Femur (tissue), 1 donor: ENCODE results near the gene CBFB.
A peak's percentile ranks its signal among the peaks of the same experiment; 100 is the strongest.
"Not testable (repeated sequence)": the region's sequence is repeated elsewhere in the genome, so short reads cannot be mapped to it uniquely, and the experiment has no call there.

Source experiments
- DNase-seq: peaks from one replicate; pipeline ENCODE4 v3.0.0-alpha.2; 2017

CBFB gene

GRCh38 chr16:67016681-67017420, 12.1 kb upstream of the CBFB start:
- DNase-seq = no peak

GRCh38 chr16:67017421-67017750, 11.6 kb upstream of the CBFB start:
- DNase-seq = no peak

- DNase-seq = peak; percentile 78
Measured at GRCh38 chr16:67017810-67018488, 11.0 kb upstream of the CBFB start.

GRCh38 chr16:67019171-67019570, 9.8 kb upstream of the CBFB start:
- DNase-seq = no peak

- no peak for DNase-seq
Measured at GRCh38 chr16:67021321-67021720, 7.6 kb upstream of the CBFB start.

GRCh38 chr16:67022531-67023214, 6.3 kb upstream of the CBFB start:
- no peak for DNase-seq

- DNase-seq = no peak
Measured at GRCh38 chr16:67023689-67024088, 5.3 kb upstream of the CBFB start.

GRCh38 chr16:67024384-67025209, 4.4 kb upstream of the CBFB start:
- DNase-seq = no peak

- DNase-seq = no peak
Measured at GRCh38 chr16:67025210-67025550, 3.8 kb upstream of the CBFB start.

GRCh38 chr16:67026570-67026969, 2.4 kb upstream of the CBFB start:
- no peak for DNase-seq

GRCh38 chr16:67027046-67027445, 1.9 kb upstream of the CBFB start:
- no peak for DNase-seq

GRCh38 chr16:67028167-67028695, 718 bp upstream of the CBFB start:
- no peak for DNase-seq

- DNase-seq = peak; percentile 73
Measured at GRCh38 chr16:67029254-67030096, 526 bp downstream of the CBFB start.

- no peak for DNase-seq
Measured at GRCh38 chr16:67030221-67030962, 1.4 kb downstream of the CBFB start.

GRCh38 chr16:67034487-67034886, 5.5 kb downstream of the CBFB start:
- DNase-seq = no peak

- no peak for DNase-seq
Measured at GRCh38 chr16:67035364-67035763, 6.4 kb downstream of the CBFB start.

GRCh38 chr16:67036323-67036741, 7.4 kb downstream of the CBFB start:
- DNase-seq = no peak

GRCh38 chr16:67039260-67040020, 10.5 kb downstream of the CBFB start:
- no peak for DNase-seq

- no peak for DNase-seq
Measured at GRCh38 chr16:67040166-67040565, 11.2 kb downstream of the CBFB start.

GRCh38 chr16:67040906-67041305, 12.0 kb downstream of the CBFB start:
- no peak for DNase-seq

- not testable (repeated sequence) for DNase-seq
Measured at GRCh38 chr16:67041520-67041919, 12.6 kb downstream of the CBFB start.
